GM12865 (cell line): ENCODE measurements around the gene ORAI3.

Experiments
- DNase-seq: peaks from one replicate; pipeline ENCODE4 v3.0.0; 2010; ENCODE audit warnings: low read depth
- H3K4me3 ChIP-seq: 2 replicates; pipeline ENCODE4 v1.5.1; 2011; ENCODE audit warnings: mild to moderate bottlenecking, low read depth, low read length, control low read depth
- CTCF ChIP-seq: IDR thresholded peaks from 2 replicates; pipeline ENCODE4 v1.5.1; 2011; ENCODE audit warnings: low read length, control low read depth, low read depth, inconsistent platforms; ENCODE audit not compliant: insufficient read depth; ENCODE audit errors: missing control alignments

Gene ORAI3

GRCh38 chr16:30998852-30999761, 50.2 kb downstream of the ORAI3 start:
- no peak overlapping the region for H3K4me3 ChIP-seq
- no peak for TF ChIP-seq CTCF
- DNase-seq: no peak

GRCh38 chr16:31000671-31001382, 52.0 kb downstream of the ORAI3 start:
- H3K4me3 ChIP-seq: no peak overlapping the region
- no peak for DNase-seq
- TF ChIP-seq CTCF: no peak

GRCh38 chr16:31001507-31002249, 52.8 kb downstream of the ORAI3 start:
- no peak for TF ChIP-seq CTCF
- no peak overlapping the region for H3K4me3 ChIP-seq
- DNase-seq: no peak

- no peak for DNase-seq
- H3K4me3 ChIP-seq: no peak overlapping the region
- TF ChIP-seq CTCF: no peak
Observed at GRCh38 chr16:31002250-31002700, 53.4 kb downstream of the ORAI3 start.

GRCh38 chr16:31002862-31003341, 54.0 kb downstream of the ORAI3 start:
- H3K4me3 ChIP-seq: no peak overlapping the region
- no peak for TF ChIP-seq CTCF
- DNase-seq: no peak

- DNase-seq: no peak
- TF ChIP-seq CTCF: no peak
- no peak overlapping the region for H3K4me3 ChIP-seq
Observed at GRCh38 chr16:31003744-31004143, 54.9 kb downstream of the ORAI3 start.
